Stimulated activated CD4-positive, alpha-beta T cell treated with anti-CD3 and anti-CD28 coated beads, TNF-alpha, amount 100 ng/mL, for 1 hour (primary cell): Measurements from ENCODE around the gene KLHDC3.
A peak's percentile ranks its signal among the peaks of the same experiment; 100 is the strongest.
"Not testable (repeated sequence)": the region's sequence is repeated elsewhere in the genome, so short reads cannot be mapped to it uniquely, and the experiment has no call there.

Experiments used
- DNase-seq, 3 donors: peaks; one replicate each; pipeline ENCODE4 v3.0.0-alpha.2; 2020; ENCODE audit warnings: low read depth in 3 of 3, low spot score in 1 of 3

Gene KLHDC3

GRCh38 chr6:43021270-43022047 is 7.4 kb downstream of the KLHDC3 start, which contains the start of gene RRP36:
TSS of gene RRP36 (plus strand) at chr6:43021623. CDS start at chr6:43021655, 32 bp downstream.
- DNase-seq: peak; percentile 25 to 69 (median 28)

- DNase-seq: no peak
These were observed 10.4 kb downstream of the KLHDC3 start for GRCh38 chr6:43024436-43024835.

- no peak for DNase-seq
These were observed 12.3 kb downstream of the KLHDC3 start for GRCh38 chr6:43026365-43026764.

- no peak for DNase-seq
These were observed 15.1 kb downstream of the KLHDC3 start for GRCh38 chr6:43029120-43029519.

GRCh38 chr6:43032326-43032725 is 18.3 kb downstream of the KLHDC3 start:
- no peak for DNase-seq

- DNase-seq: no peak
These were observed 19.6 kb downstream of the KLHDC3 start for GRCh38 chr6:43033496-43034189.

GRCh38 chr6:43034190-43034525 is 20.1 kb downstream of the KLHDC3 start:
- no peak for DNase-seq

GRCh38 chr6:43035495-43036194 is 21.6 kb downstream of the KLHDC3 start:
- DNase-seq: no peak

GRCh38 chr6:43036712-43037111 is 22.7 kb downstream of the KLHDC3 start:
- no peak for DNase-seq

GRCh38 chr6:43037197-43037596 is 23.1 kb downstream of the KLHDC3 start:
- DNase-seq: no peak

GRCh38 chr6:43037706-43038105 is 23.7 kb downstream of the KLHDC3 start:
- DNase-seq: no peak

- DNase-seq: no peak
These were observed 24.7 kb downstream of the KLHDC3 start for GRCh38 chr6:43038727-43039126.

- no peak for DNase-seq
These were observed 26.7 kb downstream of the KLHDC3 start for GRCh38 chr6:43040542-43041257.

- DNase-seq: not testable (repeated sequence)
These were observed 27.4 kb downstream of the KLHDC3 start for GRCh38 chr6:43041475-43041874.

- no peak for DNase-seq
These were observed 29.3 kb downstream of the KLHDC3 start for GRCh38 chr6:43043310-43043709.

GRCh38 chr6:43045371-43045930 is 31.4 kb downstream of the KLHDC3 start:
- no peak for DNase-seq

GRCh38 chr6:43047998-43048397 is 33.9 kb downstream of the KLHDC3 start:
- DNase-seq: no peak

GRCh38 chr6:43050981-43051380 is 36.9 kb downstream of the KLHDC3 start:
- no peak for DNase-seq

- DNase-seq: no peak
These were observed 38.3 kb downstream of the KLHDC3 start for GRCh38 chr6:43052225-43052841.

- peak in 1 of 3 donors; percentile 30 for DNase-seq
These were observed 38.9 kb downstream of the KLHDC3 start for GRCh38 chr6:43052842-43053544.
